ENCODE data around the gene KIAA1210. TPM values are rescaled to one million over a fixed set of nuclear protein-coding genes. Genes with fewer than 3 reads are reported as not detected.

The KIAA1210 gene
- total and polyA plus RNA-seq, 2 donors (not counting 1 experiment from before 2014, with no cell fraction given): not detected

DNA sequence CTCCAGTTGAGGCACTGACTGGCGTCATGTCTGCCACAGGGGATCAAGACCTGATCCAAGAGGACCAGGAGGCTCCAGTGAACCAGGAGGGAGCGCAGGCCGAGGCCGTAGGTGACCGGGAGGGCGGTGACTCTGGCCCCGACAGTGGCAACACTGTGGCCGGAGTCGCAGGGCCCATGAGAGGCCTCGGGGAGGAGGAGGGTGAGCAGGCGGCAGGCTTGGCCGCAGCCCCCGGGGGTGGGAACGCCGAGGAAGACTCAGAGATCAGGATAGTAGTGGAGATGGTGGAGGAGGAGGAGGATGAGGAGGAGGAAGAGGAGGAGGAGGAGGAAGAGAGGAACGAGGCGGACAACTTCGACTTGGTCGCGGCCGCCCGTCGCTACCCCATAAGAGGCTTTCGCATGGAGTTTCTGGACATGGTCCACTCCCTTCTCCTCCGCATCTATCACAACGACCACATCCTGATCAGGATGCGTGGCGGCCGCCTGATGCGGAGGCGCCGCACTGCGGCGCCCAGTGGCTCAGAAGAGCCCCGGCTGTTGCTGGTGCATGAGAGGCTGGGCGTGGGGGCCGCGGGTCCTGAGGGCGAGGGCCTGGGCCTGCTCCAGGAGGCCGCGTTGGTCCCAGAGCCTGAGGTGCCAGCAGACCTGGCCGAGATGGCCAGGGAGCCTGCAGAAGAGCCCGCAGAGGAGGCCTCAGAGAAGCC is 54.3 kb downstream of the KIAA1210 start:
- Histone ChIP-seq H3K4me2 (ENCODE audit: extremely low read depth, insufficient read depth, low read length) (no peak overlapping the region), H3K9me3 (ENCODE audit: control insufficient read depth, insufficient read depth, low read depth, low read length) (no peaks in the 10 kb centered on the region), H3K4me1 (ENCODE audit: control insufficient read depth, extremely low read depth, insufficient read depth, low read length) (no peaks in the 10 kb centered on the region), H3K9ac (ENCODE audit: insufficient read depth, low read length) (no peak overlapping the region), H3K4me3 (replicated peaks in 1 of 4; ENCODE audit: control extremely low read depth in 1 of 4, insufficient read depth in 1 of 4, low read depth in 3 of 4, low read length in 4 of 4) (no peak overlapping the region), H3K36me3 (ENCODE audit: control insufficient read depth, insufficient read depth, low read length) (no peaks in the 10 kb centered on the region), H2AFZ (ENCODE audit: low read length) (no peak overlapping the region), H3K27ac (ENCODE audit: insufficient read depth, low read length) (no peak overlapping the region), H4K20me1 (ENCODE audit: control insufficient read depth, extremely low read depth, insufficient read depth, low read length) (no peaks in the 10 kb centered on the region), H3K79me2 (ENCODE audit: control insufficient read depth, insufficient read depth, low read length) (no peaks in the 10 kb centered on the region), H3K27me3 (ENCODE audit: control insufficient read depth, insufficient read depth, low read length) (no peaks in the 10 kb centered on the region)
- DNase-seq (ENCODE audit: low read depth in 2 of 2): no peak
- no peak for TF ChIP-seq EZH2 (IDR thresholded peaks at IDR 0.05; ENCODE audit: low read length, missing control alignments)
- TF ChIP-seq, protein P1, sequence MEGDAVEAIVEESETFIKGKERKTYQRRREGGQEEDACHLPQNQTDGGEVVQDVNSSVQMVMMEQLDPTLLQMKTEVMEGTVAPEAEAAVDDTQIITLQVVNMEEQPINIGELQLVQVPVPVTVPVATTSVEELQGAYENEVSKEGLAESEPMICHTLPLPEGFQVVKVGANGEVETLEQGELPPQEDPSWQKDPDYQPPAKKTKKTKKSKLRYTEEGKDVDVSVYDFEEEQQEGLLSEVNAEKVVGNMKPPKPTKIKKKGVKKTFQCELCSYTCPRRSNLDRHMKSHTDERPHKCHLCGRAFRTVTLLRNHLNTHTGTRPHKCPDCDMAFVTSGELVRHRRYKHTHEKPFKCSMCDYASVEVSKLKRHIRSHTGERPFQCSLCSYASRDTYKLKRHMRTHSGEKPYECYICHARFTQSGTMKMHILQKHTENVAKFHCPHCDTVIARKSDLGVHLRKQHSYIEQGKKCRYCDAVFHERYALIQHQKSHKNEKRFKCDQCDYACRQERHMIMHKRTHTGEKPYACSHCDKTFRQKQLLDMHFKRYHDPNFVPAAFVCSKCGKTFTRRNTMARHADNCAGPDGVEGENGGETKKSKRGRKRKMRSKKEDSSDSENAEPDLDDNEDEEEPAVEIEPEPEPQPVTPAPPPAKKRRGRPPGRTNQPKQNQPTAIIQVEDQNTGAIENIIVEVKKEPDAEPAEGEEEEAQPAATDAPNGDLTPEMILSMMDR (conservative IDR thresholded peaks at IDR 0.05 in 1 of 2, IDR thresholded peaks at IDR 0.05 in 1 of 2; ENCODE audit: low read depth in 1 of 2, low read length in 2 of 2): no peak

DNA sequence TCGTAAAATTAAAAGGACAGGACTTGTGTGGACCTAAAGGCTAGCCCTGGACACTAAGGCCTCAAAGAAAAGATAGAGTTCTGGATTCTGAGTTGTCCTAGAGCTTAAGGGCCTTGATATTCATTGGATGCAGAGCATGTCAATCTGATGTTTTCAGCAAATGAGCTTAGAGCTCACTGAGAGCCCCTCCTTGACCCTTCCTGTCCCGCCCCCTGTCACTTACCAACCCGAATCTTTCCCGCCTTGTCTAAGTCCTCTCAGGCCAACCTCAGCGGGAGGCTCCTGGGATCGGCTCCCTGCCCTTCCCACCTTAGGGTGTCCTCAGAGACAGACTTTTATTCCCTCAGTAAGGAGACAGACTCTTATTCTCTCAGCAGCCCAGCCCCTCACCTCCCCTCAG is 54.9 kb downstream of the KIAA1210 start, which contains the start of gene CT47C1:
Gene CT47C1, plus strand, starts transcription at position 250 of the 400 bp plus-strand sequence. CDS start 233 bp downstream, outside the sequence.
- Histone ChIP-seq H3K27me3 (ENCODE audit: control insufficient read depth, insufficient read depth, low read length) (no peaks in the 10 kb centered on the region), H4K20me1 (ENCODE audit: control insufficient read depth, extremely low read depth, insufficient read depth, low read length) (no peaks in the 10 kb centered on the region), H3K4me3 (replicated peaks in 1 of 4; ENCODE audit: control extremely low read depth in 1 of 4, insufficient read depth in 1 of 4, low read depth in 3 of 4, low read length in 4 of 4) (no peak within 1 kb of the TSS), H3K4me1 (ENCODE audit: control insufficient read depth, extremely low read depth, insufficient read depth, low read length) (no peaks in the 10 kb centered on the region), H2AFZ (ENCODE audit: low read length) (no peak within 1 kb of the TSS), H3K27ac (ENCODE audit: insufficient read depth, low read length) (no peak within 1 kb of the TSS), H3K36me3 (ENCODE audit: control insufficient read depth, insufficient read depth, low read length) (no peaks in the 10 kb centered on the region), H3K9me3 (ENCODE audit: control insufficient read depth, insufficient read depth, low read depth, low read length) (no peaks in the 10 kb centered on the region), H3K4me2 (ENCODE audit: extremely low read depth, insufficient read depth, low read length) (no peak within 1 kb of the TSS), H3K79me2 (ENCODE audit: control insufficient read depth, insufficient read depth, low read length) (no peaks in the 10 kb centered on the region), H3K9ac (ENCODE audit: insufficient read depth, low read length) (no peak within 1 kb of the TSS)
- no peak for TF ChIP-seq EZH2 (IDR thresholded peaks at IDR 0.05; ENCODE audit: low read length, missing control alignments)
- TF ChIP-seq, protein P1 (conservative IDR thresholded peaks at IDR 0.05 in 1 of 2, IDR thresholded peaks at IDR 0.05 in 1 of 2; ENCODE audit: low read depth in 1 of 2, low read length in 2 of 2): no peak
- peak; percentile 1 to 3 for DNase-seq (ENCODE audit: low read depth in 2 of 2)

DNA sequence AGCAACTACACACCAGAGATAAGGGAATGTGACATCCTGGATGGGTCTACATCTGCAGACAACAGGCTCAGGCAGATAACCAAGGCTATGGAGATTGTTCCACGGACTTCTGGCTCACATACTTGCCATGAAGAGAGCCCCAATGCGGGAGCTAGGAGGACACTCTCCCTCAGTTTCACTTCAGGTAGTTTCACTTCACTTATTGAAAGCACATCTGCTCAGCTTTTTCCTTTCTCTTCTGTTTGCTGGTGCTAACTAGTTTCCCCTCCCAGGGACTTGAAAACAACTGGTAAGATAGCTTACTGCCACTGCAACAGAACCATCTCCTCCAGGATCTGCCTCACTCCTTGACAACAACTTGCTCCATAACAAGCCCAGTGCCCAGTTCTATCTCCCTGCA is 56.2 kb downstream of the KIAA1210 start:
- Histone ChIP-seq H2AFZ (ENCODE audit: low read length) (no peak overlapping the region), H3K4me1 (ENCODE audit: control insufficient read depth, extremely low read depth, insufficient read depth, low read length) (no peaks in the 10 kb centered on the region), H3K27me3 (ENCODE audit: control insufficient read depth, insufficient read depth, low read length) (no peaks in the 10 kb centered on the region), H4K20me1 (ENCODE audit: control insufficient read depth, extremely low read depth, insufficient read depth, low read length) (no peaks in the 10 kb centered on the region), H3K4me2 (ENCODE audit: extremely low read depth, insufficient read depth, low read length) (no peak overlapping the region), H3K79me2 (ENCODE audit: control insufficient read depth, insufficient read depth, low read length) (no peaks in the 10 kb centered on the region), H3K27ac (ENCODE audit: insufficient read depth, low read length) (no peak overlapping the region), H3K9me3 (ENCODE audit: control insufficient read depth, insufficient read depth, low read depth, low read length) (no peaks in the 10 kb centered on the region), H3K9ac (ENCODE audit: insufficient read depth, low read length) (no peak overlapping the region), H3K4me3 (replicated peaks in 1 of 4; ENCODE audit: control extremely low read depth in 1 of 4, insufficient read depth in 1 of 4, low read depth in 3 of 4, low read length in 4 of 4) (no peak overlapping the region), H3K36me3 (ENCODE audit: control insufficient read depth, insufficient read depth, low read length) (no peaks in the 10 kb centered on the region)
- no peak for TF ChIP-seq EZH2 (IDR thresholded peaks at IDR 0.05; ENCODE audit: low read length, missing control alignments)
- TF ChIP-seq, protein P1 (conservative IDR thresholded peaks at IDR 0.05 in 1 of 2, IDR thresholded peaks at IDR 0.05 in 1 of 2; ENCODE audit: low read depth in 1 of 2, low read length in 2 of 2): no peak
- no peak for DNase-seq (ENCODE audit: low read depth in 2 of 2)

Measured in fibroblast of lung (primary cell).